GM19099 (cell line): ENCODE data around the gene HNRNPM.

Experiments
- POLR2A ChIP-seq: IDR thresholded peaks from 3 replicates; pipeline ENCODE4 v1.6.1; 2011; ENCODE audit warnings: low read depth; ENCODE audit not compliant: insufficient read length; ENCODE audit errors: extremely low read depth

Gene HNRNPM

DNA sequence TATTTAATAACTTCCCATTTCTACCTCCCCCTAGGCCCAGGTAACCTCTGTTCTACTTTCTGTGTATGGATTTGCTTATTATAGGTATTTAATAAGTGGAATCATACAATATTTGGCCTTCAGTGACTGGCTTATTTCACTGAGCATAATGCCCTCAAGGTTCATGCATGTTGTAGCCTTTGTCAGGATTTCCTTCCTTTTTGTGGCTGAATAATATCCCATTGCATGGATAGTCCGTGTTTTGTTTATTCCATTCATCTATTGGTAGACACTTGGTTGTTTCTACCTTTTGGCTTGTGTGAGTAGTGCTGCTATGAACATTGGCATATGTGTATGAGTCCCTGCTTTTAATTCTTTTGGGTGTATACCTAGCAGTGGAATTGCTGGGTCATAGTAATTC, 9.4 kb downstream of the HNRNPM start:
- no peak for TF ChIP-seq POLR2A

DNA sequence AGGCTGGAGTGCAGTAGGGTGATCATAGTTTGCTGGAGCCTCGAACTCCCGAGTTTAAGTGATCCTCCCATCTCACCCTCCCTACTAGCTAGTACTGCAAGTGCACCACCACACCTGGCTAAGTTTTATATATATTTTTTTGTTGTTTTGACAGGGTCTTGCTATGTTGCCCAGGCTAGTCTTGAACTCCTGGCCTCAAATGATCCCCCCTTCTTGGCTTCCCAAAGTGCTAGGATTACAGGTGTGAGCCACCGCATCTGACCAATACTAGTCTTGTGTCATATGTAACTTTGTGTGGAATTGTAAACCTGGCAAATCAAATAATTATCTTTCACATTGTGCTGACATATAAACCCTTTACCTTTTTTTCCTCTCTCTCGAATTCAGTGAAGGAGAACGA, 10.2 kb downstream of the HNRNPM start:
- TF ChIP-seq POLR2A, result no peak

DNA sequence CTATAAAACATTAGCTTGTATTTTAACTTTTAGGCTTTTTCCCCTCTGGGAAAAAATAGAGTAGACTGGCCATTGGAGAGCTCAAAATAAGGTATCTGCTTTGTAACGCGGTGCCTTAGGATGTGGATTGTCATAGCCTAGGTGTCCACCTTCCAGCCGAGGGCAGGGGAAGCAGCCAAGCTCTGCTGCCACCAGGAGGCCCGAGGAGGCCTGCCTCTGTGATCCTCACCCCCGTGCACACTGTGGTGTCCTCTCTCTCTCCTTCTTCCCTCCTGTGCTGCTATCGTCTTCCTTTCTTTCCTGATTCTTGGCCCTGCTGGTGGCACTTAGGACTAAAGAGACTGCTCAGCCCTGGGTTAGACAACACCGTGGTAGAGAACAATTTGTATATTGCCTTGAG, 11.3 kb downstream of the HNRNPM start:
- no peak for TF ChIP-seq POLR2A

DNA sequence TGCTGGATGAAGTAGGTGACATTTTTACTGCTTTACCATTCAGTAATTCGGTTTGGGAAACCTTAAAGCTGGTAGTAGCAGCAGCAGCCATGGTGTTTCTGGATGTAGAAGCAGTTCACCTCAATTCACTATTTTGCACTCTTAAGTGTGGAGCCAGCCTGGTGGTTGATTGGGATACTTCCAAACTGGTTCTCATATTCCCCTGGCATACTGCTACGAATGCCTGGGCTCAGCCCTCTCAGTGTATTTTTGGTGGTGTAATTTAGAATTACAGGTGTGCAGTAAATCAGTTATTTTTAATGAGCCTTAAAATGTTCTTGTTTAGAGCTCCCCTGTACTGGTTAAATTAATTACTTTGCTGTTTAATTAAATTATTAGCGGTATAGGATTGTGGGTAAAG, 12.4 kb downstream of the HNRNPM start:
- TF ChIP-seq POLR2A, result no peak

DNA sequence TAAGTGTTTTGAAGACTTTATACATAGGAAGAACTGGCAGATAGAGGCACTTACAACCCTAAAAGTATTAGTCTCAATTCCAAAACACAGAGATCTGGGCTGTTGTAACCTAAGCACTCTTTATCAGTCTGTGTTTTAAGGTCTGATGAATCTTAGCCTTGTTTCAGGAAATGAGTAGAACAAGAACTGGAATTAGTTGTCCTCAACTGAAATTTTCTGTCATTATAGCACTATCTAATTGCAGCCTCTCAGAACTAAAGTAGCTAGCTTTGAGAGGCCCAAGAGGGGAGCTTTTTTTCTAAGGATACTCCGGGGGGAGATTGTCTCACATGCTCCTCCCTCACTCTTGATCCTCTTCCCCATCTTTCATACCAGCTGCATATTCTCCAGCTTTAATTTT, 13.1 kb downstream of the HNRNPM start:
- no peak for TF ChIP-seq POLR2A

DNA sequence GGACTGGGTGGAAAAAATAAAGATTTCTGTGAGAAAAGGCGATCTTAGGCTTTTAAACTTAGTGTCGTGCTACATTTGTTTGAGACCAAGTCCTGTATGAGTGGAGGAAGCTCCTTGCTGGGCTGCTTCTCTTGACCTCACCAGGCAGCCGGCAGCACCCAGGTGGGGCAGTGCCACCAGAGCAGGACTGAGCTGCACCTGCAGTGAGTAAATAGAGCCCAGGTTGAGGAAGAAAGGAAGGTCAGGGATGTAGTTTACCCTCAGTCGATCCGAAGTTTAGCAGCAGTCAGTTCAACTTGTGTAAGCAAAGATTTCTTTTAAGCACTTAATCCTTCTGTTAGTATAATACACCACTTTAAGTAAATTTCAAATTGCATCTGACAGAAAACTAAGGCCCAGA, 13.6 kb downstream of the HNRNPM start:
- TF ChIP-seq POLR2A, result no peak

DNA sequence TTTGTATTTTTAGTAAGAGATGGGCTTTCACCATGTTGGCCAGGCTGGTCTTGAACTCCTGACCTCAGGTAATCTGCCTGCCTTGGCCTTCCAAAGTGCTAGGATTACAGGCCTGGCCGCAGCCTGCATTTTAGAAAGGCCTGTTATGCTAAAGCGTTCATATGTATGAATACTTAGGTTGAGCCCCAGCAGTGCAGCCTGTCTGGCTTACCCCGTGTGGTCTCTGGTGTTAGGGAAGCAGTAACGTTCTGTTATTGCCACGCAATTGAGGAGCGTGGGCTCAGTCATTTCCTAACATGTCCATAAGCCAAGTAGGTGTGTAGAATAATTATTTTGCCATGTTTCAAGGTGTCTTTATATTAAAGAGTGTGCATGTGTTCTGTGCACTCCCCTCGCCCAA, 14.3 kb downstream of the HNRNPM start:
- no peak for TF ChIP-seq POLR2A

DNA sequence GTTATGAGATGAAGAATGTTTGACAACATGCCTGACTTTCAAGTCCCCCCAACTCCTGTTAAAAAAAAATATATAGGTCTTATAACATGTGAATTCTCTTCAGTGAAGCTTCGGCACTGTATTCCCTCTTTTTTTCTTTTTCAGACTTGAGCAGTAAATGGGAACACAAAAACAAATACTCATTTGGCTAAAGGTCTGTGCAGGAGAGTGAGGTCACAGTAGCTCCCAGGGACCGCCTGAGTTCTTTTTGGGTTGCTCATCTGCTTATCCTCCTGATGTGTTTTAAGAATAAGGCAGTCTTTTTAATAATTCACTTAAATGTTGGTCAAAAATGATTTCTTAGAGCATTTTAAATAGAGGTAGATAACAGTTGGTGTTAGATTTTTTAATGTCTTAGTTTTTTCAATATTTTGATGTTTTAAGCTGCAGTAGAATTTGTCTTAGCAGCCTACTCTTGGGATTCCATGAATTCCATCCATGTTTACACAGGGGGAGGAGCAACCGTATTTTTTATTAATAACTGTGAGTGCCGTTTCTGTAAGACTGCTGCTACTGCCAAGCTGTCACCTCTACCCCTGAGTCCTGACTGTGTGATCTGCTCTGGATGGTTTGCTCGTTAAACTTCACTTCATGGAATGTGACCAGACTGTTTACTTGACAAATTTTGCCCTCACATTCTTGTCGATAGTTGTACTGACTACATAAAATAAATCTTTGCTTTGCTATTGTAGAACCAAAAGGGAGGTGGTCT, 14.9 kb downstream of the HNRNPM start:
- TF ChIP-seq POLR2A, result no peak

DNA sequence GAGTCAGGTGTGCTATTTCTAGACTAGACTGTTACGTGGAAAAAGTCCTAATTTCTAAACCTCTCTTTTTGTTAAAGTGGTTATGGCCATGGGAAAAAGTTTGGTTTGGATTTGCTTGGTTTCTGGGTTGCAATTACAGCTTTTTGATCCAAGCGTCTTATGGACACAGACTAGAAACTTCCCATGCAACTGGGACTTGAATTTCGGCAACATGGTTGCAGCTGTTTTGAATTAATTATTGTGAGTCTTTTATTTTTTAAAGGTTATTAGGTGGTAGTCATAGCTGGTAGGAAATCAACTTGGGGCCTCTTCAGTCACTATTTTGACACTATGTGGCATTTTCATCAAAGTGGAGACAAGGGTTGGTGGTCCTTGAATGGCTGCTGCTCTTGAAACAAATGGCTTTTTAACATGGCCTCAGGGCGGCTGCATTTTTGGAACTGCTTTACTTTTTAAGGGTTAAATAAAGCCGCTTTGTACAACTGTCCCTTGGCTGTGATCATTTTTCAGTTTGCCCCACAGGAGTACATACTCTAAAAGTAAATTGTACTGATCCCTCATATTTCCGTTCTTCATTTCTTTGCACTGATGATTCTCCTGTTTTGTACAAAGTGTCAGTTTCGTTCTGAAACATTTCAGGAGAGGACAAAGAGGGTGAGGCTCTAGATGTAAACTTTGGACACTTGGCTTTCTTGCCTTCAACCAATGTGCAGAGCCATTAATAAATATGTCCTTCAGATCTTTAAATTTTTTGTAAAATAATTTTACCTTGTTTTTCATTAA, 15.9 kb downstream of the HNRNPM start:
- TF ChIP-seq POLR2A, result no peak

DNA sequence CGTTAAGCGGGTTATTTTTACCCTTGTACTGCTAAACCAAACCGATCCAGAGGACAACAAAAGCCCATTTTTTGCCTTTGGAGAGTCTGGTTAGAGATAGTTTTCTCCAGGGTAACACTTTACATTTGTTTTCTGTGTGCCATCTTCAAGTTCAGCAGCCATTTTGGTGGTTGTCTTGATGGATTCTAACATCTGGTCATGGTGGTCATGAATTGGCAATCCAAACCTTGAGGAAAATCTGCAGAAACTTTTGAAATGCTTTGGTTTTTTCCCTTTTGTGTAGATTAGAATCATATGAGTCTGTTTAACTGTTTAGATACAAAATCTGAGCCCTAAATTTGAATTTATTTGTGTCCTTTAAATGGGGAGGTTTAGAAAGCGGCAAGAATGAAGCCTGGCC, 16.6 kb downstream of the HNRNPM start:
- TF ChIP-seq POLR2A, result no peak

DNA sequence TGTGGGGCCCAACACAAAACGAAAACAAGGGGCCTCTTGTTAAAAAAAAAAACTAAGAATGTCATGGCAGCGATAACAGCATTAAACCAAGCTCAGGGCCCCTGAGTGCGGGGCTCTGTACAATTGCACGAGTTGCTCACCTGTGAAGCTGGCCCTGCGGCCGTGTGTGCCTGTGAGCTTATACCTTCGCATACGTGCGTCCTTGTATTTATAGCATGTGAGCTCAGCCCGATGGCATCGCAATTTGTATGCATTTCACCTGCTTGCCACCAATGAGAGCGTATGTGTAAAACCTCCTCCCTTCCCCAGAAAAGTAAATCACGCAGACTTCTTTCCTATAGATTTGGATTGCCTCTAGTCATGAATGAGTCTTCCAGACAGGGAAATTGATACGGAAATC, 17.1 kb downstream of the HNRNPM start:
- no peak for TF ChIP-seq POLR2A

DNA sequence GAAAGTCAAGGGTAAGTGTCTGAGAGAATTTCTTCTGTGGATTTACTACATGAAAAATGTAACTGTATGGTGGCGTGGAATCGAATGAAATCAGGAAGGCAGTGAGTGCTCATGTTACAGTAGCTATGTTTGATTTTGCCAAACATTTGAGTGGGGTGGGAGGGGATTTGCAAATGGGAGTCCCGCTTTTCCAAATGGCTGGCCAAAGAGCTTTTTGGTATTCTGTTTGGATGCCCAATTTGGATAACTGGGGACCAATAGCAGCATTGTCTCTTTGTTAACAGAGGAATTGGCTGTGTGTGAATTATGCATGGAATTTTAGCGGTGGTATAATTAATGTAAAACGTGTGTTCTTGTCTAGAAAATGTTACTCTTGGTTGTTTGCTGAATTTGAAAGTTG, 17.8 kb downstream of the HNRNPM start:
- no peak for TF ChIP-seq POLR2A

DNA sequence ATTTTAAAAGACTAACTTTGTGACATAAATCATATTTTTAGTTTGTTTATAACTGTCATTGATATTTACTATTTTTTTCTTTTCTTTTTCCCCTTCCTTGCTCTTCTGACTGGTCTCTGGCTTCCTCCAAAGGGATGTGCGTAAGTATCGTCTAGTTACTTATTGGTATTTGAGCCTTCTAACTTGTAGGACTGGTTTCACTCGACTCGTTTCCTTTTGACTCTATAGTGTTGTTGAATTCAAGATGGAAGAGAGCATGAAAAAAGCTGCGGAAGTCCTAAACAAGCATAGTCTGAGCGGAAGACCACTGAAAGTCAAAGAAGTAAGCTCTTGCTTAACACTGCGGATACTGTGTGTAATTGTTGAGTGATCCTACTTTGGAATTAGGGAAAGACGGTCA, 18.6 kb downstream of the HNRNPM start:
- no peak for TF ChIP-seq POLR2A

DNA sequence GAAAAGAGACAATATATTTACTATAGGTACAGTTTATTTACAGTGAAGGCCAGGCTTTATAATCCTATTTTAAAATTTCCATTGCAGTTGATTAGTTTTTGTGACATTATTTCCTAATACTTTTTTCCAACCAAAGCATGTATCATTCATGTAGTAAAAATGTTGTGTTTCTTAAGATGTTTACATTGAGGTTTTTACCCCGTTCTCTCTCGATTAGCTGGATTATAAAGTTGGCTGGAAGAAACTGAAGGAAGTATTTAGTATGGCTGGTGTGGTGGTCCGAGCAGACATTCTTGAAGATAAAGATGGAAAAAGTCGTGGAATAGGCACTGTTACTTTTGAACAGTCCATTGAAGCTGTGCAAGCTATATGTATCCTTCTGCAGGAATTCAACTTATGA, 21.2 kb downstream of the HNRNPM start:
- TF ChIP-seq POLR2A, result no peak

DNA sequence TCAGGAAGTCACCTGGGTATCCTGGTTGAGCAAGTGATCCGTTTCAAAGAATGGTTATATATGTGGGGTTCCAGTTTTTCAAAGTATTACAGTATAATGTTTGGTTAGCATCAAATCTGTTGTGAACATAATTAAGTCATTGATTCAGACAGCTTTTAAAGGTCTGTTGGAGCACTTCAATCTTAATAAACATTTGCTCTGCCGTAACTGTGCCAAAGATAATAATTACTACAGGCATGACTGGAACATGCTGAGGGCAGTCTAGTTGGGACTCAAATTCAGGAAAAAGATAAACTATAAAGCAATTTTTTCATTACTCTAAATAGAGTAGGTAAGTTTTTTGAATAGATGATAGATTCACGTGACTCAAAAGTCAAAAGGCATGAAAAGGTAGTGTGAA, 23.3 kb downstream of the HNRNPM start:
- no peak for TF ChIP-seq POLR2A

DNA sequence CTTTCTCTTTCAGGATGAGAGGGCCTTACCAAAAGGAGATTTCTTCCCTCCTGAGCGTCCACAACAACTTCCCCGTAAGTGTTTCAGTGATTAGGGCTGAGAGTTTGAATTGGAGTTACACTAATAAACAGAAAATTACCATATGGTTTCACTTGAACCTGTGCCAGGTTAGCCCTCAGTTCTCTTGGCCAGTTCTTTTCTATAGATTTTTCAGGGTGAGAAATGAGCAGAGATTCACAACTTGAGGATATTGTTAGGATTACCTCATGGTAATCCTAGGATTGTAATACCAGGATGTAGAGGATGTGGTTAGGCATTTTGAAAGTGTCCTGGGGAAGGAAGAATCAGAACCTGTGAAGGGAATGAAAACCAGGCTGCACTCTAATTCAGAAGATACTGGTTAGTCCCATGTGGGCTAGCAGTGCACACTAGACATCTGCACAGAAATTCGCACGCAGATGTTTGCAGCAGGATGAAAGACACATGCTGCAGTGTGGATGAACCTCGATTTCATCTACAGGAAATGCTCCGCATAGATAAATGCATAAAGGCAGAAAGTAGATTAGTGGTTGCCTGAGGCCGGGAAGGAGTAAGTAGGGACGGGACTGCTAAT, 24.1 kb downstream of the HNRNPM start:
- TF ChIP-seq POLR2A, result no peak
